ENCODE data around the gene PRRC1.

The PRRC1 gene

DNA sequence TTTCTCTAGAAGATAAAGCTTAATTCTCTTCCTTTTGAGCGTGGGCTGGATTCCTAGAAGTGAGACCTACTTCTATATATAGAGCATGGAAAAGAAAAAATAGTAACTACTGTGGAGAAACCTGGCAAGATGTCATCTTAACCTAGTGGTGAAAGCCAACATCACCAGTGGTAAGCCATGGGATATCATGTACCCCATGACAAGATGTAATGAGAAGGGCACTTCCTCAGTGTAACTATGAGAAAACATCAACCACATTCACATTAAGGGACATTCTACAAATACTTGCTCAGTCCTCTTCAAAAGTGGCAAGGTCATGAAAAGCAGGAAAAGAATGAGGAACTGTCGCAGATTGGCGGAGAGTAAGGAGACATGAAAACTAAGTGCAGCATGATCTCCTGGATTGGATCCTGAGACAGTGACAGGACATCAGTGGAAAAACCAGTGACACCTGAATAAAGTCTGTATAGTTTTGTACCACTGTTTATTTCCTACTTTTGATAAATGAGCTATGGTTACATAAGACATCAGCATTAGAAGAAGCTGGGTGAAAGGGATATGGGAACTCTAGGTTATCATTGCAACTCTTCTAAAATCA lies 65.4 kb downstream of the PRRC1 start:
- no peak for DNase-seq

DNA sequence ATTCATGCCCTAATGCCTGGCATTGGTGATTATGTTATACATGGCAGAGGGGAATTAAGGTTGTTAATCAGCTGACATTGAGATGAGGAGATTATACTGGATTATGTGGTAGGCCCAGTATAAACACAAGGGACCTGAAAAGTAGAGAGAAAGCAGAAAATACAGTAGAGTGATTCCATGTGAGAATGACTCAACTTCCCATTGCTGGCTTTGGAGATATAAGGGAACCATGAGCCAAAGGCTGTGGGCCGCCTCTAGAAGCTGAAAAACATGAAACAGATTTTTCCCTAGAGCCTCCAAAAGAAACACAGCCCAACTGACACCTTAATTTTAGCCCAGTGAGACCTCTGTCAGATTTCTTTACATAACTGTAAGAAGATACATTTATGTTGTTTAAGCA lies 66.4 kb downstream of the PRRC1 start:
- no peak for DNase-seq

DNA sequence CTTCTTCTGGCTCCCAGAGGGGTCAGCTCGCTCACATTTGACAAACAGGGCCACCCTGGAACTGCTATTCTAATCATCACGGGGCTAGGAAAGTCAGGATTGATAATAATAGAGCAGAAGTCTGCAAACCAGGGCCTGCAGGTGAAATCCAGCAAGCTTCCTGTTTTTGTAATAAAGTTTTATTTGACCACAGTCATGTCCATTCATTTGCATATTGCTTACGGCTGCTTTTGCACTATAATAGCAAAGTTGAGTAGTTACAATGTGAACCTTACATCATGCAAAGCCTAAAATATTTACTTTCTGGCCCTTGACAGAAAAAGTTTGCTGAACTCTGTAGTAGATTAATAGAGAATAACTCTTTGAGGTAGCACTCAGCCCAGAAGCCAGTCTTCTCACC lies 68.2 kb downstream of the PRRC1 start:
- DNase-seq: no peak

DNA sequence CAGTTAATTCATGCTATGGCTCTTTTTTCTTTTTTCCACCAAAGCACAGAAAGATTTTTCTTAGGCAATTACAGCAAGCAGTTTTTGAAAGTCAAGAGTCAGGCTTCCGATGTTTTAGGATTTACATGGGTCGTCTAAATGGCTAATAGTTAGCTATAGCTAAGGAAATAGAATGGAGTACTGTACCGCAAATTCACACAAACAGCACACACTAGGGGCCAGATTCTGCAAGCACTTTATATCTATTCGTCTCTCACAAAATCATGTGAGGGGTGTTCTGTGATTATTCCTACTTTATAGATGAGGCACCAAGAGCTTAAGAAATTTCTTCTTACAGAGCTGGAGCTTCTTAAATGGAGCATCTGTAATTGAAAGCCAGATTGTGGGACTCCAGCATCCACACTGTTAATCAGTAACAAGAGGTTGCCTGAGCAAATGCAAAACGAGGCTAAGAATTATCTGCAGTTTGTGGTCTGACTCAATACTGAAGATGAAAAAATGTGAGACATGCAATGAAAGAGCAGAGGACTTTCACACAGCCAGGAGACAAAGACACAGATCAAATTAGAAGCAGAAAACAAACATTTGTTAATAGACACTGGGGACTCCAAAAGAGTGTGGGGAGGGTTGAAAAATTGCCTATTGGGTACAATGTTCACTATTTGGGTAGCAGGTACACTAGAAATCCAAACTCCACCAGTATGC lies 68.8 kb downstream of the PRRC1 start:
- no peak for DNase-seq

DNA sequence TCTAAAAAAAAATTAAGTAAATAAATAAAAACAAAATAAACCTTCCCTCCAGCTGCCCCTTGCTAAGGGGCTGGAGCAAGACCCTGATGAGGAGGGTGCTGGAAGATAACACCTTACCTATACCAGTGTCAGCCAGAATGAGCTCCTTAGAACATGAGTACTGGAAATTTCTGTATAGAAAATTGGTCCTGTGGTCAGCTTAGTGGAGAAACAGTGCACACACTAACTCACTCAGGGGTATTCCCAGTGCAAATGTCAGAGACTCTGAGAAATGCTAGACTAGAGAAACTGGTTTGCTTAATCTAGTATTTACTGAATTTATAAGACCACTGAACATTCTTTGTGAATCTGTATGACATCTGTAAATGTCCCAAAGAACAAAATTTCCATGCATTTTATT lies 69.4 kb downstream of the PRRC1 start:
- DNase-seq: no peak

DNA sequence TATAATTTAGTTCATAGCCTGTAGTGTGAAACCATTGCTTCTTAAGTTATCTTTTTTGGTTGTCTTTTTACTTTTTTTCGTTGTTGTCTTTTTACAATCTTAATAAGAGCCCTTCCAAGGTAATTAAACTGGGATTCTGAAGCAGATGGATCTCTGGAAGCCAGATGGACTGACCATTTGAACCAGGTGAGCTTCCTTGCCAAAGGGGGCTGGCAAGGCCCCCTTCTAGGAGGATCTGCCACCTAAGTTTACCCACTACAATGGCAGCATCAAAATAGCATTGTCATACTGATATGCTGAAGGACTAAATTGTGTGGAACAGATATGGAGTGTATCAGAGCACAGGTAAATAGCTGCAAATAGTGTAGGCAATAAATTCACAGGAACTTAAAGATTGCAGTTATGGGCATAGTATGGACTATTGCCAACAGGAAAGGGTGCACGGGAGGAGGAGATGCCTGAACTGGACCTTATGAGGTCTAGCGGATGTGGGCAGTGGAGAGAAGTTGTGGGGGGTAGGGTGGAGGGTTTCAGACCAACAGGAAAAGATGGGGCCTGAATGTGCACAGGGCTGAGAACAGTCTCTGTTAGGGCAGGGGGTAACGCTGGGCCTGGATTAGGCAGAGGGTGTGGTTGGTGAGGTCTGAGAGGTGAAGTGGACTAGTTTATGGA lies 69.9 kb downstream of the PRRC1 start:
- no peak for DNase-seq

DNA sequence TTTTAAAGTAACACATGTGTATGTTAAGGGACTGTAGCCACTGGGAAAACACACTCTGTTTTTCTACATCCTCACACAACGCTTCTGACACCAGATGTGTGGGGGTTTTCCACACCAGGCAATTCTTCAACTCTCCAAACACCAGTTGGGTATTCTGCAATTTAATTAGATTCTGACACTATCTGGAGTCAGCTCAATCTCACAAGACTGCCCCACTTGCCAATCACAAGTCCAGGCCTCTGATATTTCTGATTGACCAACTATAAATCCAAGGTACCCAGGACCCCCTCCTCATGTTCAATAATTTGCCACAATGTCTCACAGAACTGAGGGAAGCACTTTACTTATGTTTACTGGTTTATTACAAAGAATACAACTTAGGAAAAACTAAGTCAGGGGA lies 70.9 kb downstream of the PRRC1 start:
- no peak for DNase-seq

DNA sequence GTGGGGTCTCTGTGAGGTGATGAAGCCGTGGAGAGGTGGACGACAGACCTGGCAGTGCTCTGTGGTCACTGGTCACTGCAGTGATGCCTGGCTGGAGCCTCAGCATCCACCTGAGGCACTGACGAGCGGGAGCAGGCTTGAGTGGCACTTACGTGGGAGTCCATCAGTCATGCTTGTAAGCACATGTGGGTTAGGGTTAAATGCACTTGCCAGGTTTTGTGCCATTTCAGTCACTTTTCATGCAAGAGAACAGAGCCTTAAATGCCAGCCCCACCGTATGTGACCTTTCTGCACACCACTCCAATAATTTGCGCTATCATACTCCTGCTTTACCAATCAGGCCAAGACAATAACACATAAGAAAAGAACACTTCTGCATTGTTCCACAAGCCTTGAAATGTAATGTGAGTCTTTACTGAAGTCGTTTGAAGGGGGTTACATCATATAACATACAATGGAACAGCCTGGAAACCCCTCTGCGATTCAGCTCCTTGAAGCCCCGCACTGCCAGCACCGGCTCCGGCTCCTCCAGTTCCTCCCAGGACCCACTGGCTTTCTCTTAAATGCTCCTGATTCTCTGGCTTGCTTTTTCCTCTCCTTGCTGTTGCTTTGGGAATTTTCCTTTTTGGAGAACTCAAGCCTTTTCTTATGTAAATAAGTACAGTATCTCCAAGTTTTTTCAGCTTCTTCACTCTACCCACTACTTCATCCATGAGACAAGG lies 72.0 kb downstream of the PRRC1 start:
- DNase-seq: no peak

DNA sequence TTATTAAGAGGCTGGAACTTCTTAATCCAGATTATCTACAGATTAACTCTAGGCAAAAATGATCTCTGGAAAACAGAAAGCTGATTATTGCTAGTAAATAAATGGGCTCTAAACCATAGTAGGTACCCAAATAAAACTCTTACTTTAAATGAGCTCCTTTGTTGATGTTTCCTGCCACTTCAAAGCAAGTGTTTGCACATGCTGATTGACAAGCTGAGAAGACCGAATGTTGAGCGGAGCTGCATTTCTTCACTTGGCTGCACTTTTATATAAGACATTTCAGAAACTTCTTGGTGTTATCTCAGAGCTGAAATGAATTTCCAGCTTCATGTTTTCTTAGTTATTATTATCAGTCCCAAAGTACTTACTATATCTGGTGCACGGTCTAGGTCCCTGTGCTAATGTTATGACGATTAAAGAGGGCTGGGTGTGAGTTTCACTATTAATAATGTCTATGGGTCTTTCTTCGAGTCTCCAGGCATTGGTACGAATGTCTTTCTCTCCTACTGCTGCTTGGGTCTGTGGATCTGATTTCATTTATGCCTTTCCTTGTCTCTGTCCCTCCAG lies 72.8 kb downstream of the PRRC1 start:
- DNase-seq: no peak

DNA sequence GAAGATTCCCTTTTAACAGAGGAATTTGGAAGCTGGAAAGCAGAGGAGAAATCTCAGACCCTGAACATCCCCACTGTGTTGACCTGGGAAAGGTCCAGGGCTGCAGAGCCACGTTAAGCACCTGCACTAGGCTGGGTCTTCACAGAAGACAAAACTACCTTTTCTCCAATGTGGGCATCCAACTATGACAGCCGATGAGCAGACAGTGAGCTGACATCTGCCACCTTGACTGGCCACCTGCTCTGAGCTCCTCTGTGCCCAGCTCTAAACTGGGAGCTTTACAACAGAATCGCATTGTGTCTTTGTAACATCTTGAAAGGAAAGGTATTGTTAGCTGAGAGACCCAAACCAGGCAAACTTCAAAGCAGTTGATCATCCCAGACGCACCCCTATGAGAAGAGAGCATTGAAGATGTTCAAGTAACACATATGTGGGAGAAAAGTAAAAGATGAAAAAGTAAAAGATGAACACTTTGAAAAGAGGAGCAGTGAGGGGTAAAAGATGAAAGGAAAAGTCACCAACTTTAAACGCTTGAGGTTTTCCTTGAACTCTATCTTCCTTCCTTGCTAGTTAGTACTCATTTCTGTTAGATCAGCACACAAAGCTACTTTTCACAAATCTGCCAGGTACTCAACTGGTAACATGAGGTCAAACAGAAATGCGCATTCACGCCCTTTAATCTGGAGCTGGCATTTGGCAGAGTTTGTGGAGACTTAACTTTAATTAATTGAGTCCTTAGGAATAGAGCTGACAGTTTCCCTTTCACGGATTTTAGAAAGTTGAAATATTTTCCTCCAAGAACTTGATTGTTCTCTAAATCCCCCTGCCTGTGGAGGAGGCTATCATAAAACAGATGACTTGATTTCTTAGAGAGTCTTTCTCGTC lies 78.3 kb downstream of the PRRC1 start:
- DNase-seq: no peak

DNA sequence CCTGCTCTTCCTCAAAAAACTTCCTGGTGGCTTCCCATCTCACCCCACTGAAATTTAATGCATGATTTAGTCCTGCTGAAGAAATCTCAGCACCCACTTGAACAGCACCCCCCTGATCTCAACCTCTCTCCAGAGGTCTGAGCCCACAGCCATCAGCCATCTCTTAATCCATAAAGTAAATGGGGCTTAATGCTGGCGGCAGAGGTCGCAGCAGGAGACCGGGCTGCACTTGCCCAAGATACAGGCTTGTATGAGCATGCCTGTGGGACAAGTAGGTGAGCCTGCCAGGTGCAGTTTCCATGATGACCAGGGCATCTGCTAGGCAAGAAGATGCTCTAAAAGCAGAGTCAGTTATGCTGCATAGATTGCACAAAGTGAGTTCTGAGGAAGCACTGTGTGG lies 79.1 kb downstream of the PRRC1 start:
- DNase-seq: no peak

DNA sequence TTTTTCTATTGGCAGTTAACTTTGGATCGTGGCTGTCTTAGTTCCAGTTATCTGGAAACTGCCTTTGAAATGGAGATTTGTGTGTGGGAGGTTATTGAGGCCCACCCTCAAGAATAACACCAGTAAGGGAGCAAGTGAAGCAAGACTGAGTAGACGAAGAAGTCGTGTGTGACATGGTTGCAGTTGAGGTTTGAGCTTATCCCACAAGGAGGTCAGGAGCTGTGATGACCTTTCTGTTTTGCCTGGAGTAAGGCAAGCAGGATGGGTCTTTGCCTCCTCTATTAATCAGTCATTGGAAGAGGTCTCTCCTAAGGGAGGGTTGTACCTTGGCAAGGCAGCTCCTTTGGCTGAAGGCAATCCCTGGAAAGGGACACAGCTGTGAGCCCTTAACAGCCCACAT lies 81.9 kb downstream of the PRRC1 start:
- no peak for DNase-seq

DNA sequence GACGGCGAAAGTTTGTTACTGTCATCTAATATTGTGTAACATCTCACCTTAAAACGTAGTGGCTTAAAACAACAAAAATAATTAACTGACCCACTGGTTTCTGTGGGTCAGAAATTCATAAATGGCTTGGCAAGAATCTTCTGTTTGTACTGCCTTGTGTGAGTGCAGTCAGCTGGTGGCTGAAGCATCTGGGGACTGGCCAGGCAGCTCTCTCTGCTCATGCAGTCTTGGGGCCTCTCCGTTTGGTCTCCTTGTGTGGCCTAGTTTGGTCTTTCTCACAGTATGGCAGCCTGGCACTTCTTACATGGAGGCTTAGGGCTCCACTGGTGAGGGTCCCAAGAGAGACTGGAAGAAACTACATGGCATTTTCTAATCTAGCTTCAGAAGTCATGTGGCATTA lies 82.4 kb downstream of the PRRC1 start:
- DNase-seq: no peak

DNA sequence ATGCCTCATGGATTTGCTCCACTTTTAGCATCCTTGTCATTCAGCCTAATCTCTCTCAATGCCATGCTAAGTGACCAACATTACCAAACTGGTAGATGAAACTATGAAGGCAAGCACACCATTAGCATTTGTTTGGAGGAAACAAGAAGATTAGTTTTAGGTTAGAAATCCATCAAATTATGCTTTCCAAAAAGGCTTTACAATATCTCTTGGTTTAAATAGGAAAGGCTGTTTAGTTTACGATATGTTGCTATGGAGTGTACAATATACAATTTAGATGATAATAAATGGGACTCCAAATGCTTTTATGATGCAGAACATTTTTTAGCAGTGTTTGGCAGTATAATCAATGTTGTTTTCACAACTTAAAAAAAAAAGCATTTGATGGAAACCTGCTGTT lies 83.7 kb downstream of the PRRC1 start:
- DNase-seq: no peak

DNA sequence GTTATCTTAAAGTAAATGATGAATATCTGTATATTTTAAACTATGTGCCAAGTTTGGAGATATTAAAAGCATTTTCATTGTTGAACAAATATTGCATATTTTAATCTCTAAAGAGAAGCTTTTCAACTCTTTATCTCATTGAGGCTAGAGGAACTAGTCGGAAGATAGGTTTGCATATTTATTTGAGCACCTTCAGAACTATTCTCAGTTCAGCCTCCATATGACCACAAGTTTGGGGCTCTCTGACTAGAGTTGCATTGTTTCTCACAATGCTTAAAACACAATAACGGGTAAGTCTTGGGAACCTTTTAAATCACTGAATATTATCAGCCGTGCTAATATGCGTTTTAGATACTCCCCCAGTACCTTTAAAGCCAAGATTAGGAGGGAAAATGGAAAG lies 84.2 kb downstream of the PRRC1 start:
- DNase-seq: no peak

DNA sequence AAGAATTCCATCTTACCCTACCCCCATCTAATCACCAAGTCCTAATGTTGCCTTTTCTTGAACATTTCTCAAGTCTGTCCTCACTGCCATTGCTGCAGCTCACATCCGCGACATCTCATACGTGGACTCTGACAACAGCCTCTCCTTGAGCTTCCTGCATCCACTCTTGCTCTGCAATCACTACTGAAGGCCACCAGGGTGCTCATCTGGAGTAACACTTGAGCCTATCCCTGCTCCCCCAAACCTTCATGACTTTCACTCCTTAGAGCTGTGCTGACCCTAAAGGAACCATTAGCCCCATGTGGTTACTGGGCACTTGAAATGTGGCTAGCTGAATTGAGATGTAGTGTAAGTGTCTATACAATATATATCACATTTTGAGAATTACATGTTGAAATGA lies 85.0 kb downstream of the PRRC1 start:
- DNase-seq: no peak

DNA sequence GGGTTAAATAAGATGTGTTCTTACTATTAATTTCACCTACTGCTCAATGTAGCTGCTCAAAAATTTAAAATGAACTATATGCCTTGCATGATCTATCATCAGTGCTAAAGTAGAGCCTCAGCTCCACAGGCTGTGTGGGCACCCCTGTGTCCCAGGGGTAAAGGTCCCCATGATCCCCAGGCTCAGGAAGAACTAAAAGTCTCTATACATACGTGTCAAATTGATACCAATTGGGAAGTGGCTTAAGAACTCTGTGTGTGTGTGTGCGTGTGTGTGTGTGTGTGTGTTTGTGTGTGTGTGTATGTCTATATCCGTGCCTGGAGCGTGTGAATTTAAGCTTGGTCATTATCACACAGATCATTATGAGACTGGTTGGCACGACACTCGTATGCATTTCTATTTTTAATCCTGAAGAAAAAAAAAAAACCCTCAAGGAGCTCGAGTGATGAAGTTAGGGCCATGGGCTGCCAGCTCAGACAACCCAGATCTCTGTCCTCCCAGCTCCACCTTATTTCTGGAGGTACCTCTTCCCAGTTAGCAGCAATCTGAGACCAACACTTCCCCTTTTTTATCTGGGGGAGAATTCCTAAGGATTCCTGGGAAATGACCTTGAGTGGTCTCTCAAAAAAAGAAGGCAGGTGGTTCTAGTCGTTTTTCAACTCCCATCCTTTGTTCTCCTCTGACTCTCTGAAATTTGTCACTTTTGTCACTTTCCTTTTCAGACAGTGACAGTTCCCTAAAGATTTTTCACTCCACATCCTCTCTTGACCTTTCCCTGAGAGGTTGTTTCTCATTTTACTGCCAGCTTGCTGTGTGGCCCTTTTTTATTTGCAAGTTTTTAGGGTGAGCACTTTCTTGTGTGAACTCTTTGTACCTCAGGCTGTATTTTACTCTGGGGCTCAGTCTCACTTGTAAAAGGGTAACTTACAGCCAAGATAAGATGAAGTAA lies 85.7 kb downstream of the PRRC1 start:
- no peak for DNase-seq
